Measurements from ENCODE around the gene TENM3.
"Not testable (repeated sequence)": the region's sequence is repeated elsewhere in the genome, so short reads cannot be mapped to it uniquely, and the experiment has no call there.

The TENM3 gene

DNA sequence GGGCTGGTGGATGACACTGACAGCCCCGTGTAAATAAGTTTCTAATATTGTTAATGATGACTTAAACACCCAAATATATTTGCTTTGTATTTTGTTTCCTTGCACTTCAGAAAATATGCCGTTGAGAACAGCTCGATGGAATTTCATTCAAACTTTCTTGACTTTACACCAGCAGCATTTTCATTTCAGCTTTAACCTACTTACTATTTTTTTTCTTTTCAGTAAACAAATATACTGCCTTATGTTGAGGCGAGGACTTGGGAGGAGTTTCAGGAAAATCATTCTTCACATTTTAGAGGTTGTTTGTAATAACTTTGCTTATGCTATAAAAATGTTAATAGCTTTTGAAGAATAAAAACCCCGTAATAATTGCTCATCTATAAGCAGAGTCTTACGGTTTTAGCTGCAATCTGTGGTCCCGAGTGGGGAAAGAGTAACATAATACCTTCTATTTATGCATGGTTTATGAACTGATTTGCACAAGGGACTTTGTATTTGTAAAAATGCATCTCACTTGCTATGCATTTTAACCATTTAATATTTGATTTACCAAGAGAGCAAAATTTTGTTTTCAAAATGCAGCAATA, 14.1 kb upstream of the TENM3 start:
- no peak for DNase-seq

DNA sequence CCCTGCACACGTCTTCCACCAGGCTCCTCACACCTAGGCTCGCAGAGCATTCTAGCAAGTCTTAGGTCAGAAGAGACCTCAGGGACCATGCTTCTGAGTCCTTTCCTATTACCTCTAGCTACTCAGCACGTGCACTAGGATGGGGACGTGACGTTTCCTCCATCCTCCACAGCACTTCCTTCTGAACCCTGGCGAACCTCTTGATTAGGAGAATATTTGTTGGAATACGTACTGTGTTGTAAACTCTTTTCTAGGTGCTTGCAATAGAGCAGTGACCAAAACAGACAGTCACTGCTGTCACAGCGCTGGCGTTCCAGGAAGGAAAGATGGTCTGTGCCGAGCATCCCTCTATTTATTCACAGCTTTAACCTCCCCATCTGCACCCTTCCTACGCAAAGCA, 12.9 kb upstream of the TENM3 start:
- no peak for DNase-seq

DNA sequence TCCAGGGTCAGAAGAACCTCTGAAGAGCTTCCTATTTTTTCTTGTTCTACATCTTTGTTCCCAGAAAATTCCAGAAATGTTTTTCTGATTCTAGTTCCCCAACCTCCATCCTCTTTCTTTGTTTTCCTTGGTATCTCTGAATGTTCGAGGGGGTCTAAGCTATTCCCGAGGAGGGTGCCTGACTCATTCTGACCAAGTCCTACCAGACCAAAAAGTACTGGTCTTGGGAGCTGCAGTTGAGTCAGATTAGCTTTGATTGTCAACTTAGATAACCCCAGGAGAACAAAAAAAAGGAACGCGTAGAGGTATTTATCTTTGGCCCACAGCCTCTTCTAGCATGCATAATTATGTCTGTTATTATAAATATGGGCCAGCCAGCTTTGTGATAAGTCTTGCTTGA, 12.1 kb upstream of the TENM3 start:
- no peak for DNase-seq

DNA sequence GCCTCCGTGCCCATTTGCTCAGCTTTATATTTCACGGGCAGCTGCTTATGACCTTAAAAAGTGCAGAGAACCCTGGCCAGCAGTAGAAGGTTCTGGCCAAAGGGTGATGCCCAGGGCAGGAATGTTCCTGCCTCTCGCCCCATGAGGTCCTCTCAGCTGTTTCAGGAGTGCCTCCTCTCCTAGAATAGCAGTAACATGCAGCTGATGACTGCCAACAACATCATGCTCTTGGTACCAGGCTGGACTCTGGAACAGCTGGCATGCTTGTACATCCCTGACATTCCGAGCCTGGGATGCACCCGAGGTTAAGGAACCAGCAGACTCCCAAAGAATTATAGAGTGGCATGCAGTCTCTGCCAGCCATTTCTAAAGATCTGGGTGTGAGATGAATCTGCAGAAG, 11.7 kb upstream of the TENM3 start:
- DNase-seq: no peak

DNA sequence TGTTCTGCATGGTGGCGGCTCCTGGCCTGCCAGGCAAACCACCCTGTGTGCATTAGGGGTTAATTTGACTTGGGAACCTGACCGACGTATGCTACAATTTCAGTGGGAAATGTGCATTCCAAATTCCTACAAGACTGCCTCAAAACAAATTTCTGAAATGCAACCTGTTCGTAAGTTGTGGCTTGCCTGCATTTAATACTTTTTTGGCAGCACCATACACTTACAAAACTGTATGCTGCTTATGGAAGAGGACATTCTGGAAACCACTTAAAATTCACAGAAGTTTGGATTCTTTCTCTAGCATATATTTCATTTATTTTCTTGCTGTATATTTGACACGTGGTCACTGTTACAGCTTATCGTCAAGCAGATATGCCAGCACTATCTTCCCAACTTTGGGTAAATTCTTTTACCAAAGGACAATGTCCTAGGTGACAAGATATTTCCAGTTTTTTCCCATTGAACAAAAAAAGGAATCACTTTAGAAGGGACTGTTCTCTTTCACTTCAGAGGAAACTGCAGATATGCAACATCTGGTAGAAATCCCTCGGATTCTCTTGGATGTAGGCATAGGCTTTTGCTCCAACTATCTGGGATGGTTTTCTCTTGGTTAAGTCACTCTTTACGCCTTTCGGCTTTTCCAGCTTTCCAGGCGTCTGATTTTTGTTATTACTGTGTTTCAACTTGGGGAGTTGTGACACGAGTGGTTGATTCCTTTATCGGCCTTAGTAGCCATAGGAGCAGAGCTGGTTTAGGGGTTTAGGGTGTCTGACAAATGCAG, 9.7 kb upstream of the TENM3 start:
- DNase-seq: no peak

DNA sequence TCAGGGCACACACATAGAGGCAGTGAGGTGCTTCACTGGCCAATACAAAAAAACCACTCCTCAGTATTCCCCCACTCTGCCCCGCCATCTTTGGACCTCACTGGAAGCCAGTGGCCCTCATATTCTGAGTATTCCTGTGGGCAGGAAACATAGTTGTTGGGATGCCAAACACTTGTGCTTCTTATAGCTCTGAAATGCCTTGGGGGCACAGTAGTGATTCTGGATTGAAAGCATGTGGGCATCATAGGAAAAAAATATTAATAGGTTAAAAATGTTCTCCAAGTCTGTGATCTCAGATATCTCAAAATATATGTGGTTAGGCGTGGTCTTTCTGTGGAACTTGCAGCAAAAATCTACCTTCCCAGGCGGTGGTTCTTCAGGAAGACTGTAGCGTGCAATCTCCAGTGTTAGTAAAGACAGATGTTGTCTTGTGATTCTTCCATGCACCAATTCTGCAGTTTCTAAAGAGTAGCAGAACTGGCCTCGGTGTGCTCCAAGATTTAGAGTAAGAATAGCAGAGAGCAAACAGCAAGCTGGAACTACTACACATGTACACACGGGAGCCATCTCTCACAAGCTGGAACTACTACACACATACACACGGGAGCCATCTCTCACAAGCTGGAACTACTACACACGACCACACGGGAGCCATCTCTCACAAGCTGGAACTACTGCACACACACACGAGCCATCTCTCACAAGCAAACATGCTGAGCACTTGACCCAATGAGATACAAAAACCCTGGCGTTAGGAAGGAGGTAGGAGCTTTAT, 8.0 kb upstream of the TENM3 start:
- DNase-seq: no peak

DNA sequence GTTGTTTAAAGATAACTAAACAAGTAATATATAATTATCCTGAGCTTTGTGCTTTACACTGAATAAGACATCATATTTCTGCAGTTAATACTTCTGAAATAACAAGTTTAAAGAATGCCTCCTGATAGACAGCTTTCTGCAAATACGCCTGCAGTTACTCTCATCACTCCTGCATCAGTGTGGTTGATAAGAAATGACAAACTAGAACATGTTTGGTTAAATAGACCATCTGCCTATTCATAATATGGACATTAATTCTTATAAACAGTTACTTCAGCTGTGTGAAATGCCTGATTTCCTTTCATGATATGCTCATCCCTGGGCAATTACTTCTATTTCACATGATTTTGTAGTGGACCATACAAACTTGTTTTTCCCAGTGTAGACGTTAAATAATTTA, 7.0 kb upstream of the TENM3 start:
- DNase-seq: no peak

DNA sequence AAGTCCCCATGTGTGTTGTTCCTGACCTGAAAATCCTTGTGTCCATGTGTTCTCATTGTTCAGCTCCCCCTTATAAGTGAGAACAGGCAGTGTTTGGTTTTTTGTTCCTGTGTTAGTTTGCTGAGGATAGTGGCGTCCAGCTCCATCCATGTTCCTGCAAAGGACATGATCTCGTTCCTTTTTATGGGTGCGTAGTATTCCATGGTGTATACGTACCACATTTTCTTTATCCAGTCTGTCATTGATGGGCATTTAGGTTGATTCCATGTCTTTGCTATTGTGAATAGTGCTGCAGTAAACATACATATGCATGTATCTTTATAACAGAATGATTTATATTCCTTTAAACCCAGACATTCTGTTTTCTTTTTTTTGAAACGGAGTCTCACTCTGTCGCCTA, 6.2 kb upstream of the TENM3 start:
- not testable (repeated sequence) for DNase-seq

DNA sequence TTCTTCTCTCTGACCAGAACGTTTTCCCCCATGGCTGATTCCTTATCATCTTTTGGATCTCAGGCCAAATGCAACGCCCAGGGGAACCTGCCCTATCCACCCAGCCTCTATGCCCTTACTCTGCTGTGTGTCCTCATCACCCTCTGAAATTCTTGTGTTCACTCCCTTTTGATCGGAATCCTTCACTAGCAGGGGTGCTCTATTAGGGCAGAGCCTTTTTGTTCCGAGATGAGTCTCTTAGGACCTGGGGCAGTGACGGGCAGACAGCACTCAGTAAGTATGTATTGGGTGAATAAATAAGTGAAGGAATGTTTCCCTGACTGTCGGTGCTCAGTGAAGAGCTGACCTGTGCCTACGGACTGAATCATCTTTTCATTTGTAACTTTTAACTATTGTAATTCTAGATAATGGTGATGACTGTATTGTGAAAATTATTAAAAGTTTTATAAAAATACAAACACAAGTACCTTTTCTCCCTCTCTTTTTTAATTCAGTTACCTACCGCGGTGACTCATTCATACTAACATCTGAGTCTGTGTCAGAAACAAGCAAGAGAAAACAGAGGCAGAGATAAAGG, 4.8 kb upstream of the TENM3 start:
- no peak for DNase-seq

DNA sequence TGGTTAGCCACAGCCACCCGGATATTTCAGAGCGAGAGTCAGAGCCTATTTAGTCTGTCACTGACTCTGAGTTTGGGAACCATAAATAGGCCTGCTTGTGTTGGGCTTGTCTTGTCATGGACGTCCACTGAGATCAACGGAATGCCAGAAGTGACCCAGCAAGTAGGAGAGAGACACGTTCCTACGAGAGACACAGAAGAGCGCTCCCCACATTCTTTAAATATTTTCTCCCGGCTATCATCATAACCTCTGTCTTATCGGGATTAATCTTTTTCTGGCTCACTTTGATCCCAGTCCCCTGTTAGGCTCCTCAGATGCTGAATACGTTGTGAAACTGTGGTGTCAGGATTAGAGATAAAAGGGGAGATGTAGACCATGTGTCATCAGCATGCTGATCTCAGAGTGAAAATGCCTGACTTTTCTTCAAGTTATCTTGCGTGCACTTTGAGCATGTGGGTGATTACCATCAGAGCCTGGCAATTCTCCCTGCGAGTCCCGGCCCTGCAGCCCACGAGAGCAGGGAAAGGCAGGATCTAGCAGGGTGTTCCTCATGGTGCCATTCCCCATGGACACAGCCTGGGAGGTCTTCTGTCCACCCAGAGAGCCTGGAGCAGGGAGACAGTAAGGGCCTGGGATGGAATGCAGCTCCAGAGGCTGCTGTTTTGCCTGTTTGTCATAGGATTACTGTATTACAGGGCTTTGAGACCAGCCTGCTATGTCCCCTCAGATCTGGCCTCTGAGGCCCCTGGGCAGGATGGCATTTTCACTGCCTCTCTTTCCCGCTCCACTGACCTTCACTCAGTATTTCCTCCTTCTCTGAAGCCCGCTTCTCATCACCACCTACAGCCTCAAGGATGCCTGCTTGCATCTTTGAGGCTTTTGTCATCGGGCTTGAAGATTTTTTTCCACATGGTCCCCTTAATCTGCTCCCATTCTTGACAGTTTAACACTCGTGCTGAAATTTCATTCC, 2.8 kb upstream of the TENM3 start:
- no peak for DNase-seq

DNA sequence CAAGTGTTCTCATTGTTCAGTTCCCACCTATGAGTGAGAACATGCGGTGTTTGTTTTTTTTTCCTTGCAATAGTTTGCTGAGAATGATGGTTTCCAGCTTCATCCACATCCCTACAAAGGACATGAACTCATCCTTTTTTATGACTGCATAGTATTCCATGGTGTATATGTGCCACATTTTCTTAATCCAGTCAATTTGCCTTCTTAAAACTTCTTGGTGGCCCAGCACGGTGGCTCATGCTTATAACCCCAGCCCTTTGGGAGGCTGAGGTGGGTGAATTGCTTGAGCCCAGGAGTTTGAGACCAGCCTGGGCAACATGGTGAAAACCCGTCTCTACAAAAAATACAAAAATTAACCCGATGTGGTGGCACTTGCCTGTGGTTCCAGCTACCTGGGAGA, 942 bp upstream of the TENM3 start:
- not testable (repeated sequence) for DNase-seq

DNA sequence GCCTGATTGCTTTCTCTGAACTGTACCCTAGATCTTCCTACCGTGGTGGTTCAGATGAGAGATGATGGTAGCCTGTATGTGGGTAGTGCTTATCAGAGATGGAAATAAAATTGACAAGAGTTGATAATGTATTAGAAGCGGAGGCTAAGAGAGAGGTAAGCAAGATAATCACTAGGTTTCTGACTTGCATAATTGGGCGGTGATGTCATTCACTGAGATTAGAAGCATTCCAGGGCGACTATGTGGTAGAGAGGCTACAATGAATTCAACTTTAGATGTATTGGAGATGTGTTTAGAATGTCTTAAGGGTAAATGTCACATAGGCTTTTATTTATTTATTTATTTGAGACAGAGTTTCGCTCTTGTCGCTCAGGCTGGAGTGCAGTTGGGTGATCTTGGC, 415 bp upstream of the TENM3 start:
- no peak for DNase-seq

DNA sequence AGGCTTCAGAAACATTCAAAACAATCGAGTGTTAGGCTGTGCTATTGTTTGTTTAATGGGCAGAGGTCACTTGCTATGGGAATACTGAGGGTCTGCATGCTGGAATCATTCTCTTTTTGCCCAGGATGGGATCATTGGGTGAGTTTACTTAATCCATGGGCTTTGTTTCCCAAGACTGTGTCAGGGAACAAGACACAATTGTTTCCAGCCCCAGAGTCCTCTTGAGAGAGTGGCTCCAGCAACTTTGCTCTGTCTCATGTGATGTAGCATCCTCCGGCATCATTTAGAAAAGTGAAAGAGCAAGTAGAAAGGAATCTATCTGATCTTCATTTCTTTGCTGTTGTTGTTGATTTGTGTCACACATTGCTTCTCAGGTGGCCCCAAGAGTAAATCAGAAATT, 1.8 kb downstream of the TENM3 start:
- DNase-seq: no peak

DNA sequence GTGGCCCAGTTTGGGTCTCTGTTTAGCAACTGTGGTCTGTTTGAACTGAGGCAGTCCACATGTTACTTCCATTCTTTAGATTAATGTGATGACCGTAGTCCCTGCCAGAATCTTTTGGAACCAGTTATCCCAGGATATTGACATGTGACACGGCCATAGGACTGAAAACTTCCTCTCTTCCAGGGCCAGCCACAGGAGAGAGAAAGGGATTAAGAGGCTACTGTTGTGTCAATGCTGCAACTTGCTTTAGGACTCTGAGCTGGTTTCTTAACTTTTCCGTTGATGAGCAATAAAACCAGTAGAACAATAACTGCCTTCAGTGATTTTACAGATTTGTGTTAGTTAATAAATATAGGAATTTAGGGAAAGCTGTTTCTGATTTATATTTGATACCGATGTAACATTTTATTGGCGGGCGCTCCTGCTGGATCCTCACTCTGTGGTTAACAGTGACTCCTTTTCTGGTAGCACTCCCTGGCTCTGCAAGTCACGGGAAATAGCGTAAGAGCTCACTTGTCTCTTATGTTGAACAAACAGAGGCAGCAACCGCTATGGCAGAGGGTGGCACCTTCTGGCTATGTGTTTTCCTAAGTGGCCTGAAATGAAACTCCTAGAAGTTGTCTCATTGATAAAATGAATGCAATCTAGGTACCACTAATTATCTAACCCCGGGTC, 2.5 kb downstream of the TENM3 start:
- DNase-seq: no peak

DNA sequence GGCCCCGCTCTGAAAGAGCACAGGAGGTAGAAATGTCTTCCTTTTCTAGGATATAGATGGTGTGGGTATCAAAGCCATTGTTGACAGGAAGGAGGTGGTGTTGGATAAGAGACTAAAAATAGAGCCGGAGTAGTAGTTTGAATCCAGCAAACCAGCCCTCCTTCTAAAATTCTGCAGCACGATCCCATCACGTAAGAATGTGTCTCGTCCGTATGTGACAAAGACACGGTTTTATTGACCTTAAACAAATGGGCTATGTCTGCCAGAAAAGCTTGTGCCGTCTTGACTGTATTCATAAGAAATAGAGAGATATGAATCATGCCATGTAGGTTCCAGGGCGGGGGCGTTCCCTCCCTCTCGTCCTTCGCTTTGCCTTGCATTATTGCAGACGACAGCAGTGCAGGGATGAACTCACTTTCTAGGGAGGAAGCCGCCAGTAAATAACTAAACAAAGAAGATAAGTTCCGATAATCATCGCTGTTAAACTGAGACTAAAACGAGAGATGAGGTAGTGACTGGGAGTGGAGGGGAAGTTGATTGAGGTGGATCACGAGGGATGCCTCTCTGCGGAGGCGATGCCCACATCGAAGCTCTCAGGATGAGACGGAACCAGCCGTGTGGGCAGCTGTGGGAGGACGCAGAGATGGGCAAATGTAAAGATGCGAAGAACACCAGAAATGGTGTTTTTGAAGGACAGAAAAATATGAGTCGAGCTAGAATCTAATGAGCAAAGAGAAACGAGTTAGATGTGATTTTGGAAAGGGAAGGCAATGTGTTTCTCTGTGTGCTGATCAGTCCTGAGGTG, 3.4 kb downstream of the TENM3 start:
- DNase-seq: no peak

DNA sequence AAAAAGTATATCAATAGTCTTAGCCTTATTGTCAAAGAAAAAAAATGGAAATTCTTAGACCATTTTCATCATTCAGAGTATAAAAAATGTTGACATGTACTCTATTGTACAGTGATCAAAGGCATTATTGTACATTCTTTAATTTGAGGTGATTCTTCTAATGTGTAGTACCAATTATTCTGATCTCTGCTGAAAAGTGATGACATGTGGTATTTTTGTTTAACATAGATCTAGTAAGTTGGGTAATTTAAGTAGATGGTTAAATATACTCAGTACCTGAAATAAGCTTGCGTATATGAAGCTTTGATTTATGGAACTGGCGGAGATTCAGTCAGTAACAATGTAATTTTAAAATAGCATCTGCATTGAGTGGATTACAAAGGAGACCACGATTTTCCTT, 5.1 kb downstream of the TENM3 start:
- no peak for DNase-seq

DNA sequence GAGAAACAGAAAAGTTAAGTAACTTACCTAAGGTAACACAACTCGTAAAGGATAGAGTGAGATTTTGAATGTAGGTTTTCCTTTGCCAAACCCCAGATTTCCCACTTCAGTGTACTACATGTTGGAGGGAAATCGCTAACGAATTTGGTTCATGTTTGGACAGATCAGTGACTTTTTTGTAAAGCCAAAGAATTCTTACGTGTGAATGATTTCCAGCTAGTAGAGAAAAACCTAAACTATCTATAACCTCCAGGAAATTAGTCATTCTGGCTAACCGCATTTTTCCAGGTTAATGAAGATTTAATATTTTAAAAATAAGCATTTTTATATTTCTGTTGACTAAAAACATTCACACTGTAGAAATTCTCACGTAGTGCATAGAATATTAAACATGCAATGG, 7.2 kb downstream of the TENM3 start:
- no peak for DNase-seq

DNA sequence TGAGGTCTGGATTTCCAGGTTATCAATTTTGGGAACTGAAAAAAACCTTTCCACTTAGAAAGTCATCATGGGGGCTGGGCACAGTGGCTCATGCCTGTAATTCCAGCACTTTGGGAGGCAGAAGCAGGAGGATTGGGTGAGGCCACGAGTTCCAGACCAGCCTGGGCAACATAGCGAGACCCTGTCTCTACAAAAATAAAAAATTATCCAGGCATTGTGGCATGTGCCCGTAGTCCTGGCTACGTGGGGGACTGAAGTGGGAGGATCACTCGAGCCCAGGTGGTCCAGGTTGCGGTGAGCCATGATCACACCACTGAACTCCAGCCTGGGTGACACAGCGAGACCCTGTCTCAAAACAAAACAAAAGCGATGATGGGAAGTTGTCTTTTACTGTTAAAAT, 7.9 kb downstream of the TENM3 start:
- no peak for DNase-seq

DNA sequence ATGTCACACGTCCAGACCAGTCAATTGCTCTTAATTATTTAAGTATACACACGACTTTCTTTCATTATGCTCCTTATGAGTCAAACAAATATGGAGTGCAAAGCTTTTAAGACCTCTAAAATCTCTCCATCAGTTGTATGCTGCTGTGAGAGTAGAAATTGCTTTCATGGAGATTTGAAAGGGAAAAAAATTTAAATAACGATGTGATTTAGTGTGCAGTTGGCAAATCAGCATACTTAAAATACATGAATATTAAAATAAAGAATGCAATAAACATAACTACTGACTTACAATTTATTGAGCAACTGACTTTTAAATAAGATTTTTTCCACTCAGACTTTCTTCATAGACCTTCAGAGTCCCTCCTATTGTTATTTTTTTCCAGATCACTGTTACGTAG, 9.0 kb downstream of the TENM3 start:
- DNase-seq: no peak

DNA sequence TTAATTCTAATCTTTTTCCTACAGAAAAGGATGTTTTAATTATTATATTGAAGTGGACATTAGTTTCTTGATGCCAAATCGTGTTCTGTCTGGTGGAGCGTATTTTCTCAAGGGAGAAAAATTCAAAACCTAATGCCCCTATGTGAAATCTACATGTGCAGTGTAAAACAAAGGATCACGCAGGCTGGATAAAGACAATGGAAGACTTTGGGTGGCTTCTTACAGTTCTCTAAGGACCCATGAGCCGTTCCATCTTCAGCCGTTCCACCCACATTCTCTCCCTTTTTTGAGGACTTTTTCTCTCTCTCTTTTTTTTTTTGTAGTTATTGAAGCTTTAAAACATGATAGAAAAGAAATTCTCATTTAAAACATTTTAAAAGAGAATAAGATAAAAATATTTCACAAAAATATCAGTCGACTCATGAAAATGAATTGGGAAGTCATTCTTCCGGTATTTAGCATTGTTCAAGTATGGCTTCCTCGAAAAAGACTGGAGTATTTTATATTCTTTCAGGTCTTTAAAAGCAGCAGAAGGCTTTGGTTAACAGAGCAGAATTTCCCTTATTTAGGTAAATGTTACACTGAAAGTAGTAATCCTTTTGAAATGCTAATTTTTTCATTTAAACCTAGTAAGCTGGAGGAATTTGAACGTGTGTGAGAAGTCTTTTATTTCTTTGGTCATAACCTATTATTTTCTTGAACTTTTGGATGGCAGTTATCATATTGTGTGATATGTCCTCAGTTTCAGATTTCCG, 11.0 kb downstream of the TENM3 start:
- no peak for DNase-seq

Data from NCI-H1694 (cell line).